NCI-H128 (cell line): ENCODE results near the gene ANKRD13A.
"Not testable (repeated sequence)": the region's sequence is repeated elsewhere in the genome, so short reads cannot be mapped to it uniquely, and the experiment has no call there.

Experiments
- DNase-seq: peaks from one replicate; lab custom pipeline; 2025; ENCODE audit not compliant: unreplicated experiment; lab: John Stamatoyannopoulos, UW

The ANKRD13A gene

GRCh38 chr12:109983432-109984142 lies 15.6 kb upstream of the ANKRD13A start:
- DNase-seq: no peak

DNA sequence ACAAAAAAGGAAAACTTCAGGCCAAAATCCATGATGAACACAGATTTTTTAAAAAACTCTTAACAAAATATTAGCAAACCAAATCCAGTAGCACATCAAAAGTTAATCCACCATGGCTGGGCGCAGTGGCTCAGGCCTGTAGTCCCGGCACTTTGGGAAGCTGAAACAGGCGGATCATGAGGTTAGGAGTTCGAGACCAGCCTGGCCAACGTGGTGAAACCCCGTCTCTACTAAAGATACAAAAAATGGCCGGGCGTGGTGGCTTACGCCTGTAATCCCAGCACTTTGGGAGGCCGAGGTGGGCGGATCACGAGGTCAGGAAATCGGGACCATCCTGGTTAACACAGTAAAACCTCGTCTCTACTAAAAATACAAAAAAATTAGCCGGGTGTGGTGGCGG lies 13.0 kb upstream of the ANKRD13A start:
- not testable (repeated sequence) for DNase-seq

DNA sequence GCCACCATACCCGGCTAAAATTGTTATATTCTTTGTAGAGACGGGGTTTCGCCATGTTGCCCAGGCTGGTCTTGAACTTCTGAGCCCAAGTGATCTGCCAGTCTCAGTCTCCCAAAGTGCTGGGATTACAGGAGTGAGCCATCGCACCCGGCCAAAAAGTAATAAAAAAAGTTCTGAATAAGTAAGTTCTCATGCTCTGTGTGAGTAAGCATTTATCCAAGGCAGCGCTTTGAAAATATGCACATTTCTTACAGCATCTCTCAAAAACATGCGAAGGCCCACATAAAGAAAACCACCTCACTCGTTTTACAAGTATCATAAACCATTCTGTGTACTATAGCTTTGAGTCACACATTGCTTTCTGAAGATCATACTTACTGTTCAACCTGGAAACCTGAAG lies 11.6 kb upstream of the ANKRD13A start:
- DNase-seq: no peak

GRCh38 chr12:109988274-109988673 lies 11.0 kb upstream of the ANKRD13A start:
- no peak for DNase-seq

- DNase-seq: no peak
Measured at GRCh38 chr12:109988903-109989302, 10.3 kb upstream of the ANKRD13A start.

DNA sequence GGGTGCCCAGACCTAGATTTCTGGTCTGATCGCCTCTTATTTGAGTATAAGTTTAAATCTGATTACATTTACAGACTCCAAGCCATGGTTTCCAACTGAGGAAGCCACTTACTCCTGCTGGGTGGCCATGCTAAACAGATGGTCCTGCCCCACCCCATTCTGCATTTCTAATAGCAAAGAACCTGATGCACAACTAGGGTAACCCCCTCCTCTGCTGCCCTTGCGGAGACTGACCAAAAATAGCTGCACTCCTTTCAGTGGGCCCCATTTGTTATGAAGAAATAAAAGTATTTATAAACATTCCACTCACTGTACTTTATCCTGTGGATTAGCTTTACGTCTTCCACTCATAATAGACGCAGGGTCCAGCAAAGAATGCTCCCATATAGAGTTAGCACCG lies 9.8 kb upstream of the ANKRD13A start:
- no peak for DNase-seq

GRCh38 chr12:109991586-109991985 lies 7.6 kb upstream of the ANKRD13A start:
- no peak for DNase-seq

DNA sequence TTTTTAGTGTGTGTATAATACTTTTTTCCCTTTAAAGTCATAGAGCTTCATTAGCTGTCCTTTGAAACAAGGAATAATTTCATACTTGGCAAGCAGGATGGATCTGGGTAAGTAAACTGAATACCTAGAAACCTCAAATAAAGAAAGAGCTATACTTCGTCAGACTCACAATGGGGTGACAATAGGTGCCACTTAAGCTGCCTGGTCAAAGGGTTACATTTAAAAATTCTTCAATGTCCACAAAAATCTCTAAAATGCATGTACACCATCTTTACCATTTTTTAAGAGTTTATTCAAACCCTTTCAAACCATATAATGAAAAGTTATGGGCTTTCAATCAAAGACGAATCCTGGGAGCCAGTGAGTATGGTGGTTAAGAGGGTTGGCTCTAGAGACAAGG lies 6.1 kb upstream of the ANKRD13A start:
- DNase-seq: no peak

DNA sequence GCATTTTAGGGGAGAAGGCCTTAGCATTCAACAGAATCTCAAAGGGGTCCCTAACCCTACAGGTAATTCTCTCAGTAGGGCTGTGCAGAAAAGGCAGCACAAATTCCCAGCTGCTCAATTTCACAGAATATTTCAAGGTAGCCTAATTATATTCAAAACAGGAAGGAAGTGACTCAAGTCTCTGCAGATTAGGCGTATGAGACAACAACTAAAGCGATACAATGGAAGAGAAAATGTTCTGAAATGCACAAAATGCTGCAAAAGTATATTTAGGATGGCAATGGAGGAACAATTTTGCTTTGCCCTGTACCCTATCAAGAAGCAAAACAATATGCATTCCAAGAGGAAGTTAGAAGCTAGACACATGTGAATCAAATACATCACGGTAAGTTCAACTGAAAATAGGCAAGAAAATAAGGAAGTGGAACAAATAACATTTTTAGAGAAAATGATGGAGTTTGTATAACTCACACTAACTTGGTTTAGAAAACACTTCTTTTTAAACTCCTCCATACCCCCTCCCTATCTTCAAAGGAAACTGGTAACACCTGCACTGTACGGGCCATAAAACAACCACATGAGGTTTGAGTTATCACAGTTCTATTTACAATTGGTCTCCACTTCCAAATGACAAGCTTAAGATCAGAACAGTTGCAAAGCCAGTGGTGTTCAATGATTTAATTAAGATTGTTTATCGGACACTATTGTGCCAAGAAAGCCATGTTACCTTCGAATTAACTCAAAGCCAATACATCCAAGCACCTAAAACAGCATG lies 4.6 kb upstream of the ANKRD13A start:
- DNase-seq: no peak

GRCh38 chr12:109995361-109995685 lies 3.9 kb upstream of the ANKRD13A start:
- no peak for DNase-seq

GRCh38 chr12:109995686-109996482 lies 3.3 kb upstream of the ANKRD13A start, which contains the start of gene GIT2:
Gene GIT2 (minus strand): TSS chr12:109996368. CDS start chr12:109996224, 144 bp downstream.
- DNase-seq: peak; percentile 89

- DNase-seq: no peak
Measured at GRCh38 chr12:109996483-109996853, 2.8 kb upstream of the ANKRD13A start.

DNA sequence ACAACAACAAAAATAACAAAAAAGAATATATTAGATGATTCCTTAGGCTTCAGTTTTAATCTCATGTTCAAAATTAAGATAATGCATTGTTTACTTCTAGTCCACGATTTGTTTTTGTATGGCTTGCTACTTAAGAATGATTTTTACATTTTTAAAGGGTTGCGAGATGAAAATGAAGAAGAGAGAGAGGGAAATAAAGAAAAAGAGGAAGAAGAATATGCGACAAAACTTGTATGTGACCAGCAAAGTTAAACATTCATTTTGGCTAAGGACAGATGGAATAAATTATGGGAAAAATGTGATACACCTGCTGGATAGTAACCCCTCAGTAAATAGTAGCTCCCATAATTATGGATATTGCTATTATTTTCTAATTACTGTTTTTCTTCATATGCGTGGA lies 1.8 kb upstream of the ANKRD13A start:
- DNase-seq: no peak

- DNase-seq: no peak
Measured at GRCh38 chr12:109998241-109998903, 858 bp upstream of the ANKRD13A start.

DNA sequence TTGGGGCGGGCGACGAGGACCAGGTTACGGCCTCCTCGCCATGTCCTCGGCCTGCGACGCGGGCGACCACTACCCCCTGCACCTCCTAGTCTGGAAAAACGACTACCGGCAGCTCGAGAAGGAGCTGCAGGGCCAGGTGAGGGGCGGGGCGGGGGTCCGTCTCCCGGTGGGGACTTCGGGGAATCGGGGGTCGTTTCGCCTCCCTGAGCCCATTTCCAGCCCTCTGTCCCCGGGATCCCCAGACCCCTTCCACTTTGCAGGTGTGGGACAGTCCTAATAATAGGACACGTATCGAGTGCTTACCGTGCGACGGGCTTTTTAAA lies 380 bp downstream of the ANKRD13A start:
- no peak for DNase-seq

GRCh38 chr12:109999983-110000505 lies 814 bp downstream of the ANKRD13A start:
- DNase-seq: no peak

DNA sequence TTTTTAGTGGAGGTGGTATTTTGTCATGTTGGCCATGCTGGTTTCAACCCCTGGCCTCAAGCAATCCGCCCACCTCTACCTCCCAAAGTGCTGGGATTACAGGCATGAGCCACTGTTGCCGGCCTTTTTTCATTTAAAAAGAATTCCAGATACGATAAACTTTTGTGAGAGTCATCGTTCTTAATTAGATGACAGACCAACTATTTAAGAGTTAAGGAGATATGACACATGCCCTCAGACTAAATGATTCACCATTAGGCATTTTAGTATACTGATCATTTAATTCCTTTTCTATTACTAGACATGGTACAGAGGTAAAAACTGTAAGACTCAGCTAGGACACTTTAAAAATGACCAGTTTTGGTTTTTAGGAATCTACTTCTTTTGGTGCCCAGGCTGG lies 2.4 kb downstream of the ANKRD13A start:
- no peak for DNase-seq

DNA sequence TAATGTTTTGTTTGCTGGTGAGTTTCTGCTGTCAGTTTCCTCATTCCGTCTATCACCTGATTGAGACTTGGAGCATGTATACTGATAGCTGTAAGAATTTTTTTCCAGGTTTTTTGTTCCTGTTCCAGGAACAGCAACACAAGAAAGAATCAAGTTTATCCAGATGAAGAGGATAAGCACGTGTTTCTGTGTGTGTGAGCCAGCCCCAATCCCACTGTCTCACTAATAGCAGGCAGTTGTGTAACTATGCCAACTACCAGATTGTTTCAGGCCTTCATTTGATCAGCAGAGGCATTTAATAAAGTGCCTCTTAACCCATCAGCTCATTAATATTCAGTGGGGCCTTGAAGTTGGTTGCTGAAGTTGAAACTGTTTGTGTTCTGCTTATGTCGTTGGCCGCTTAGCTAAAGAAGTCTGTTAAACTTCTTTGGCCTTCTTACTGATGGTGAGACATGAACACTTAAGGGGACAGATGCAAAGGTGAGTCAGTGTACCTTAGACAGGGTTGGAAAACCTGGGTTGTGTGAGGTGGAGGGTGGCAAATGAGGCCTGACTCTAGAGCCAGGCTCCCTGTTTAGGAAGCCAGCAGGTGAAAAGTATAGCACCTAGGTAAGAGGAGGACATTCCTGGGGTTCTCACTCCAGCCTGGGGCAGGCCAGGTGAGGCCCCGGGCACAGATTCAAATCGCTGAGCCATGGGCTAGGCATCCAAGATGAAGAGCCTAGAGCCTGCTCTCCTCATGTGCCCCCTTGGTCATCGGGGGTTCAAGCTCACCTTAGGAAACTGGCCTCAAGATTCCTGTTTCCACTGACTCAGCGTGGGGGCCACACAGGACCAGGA lies 3.7 kb downstream of the ANKRD13A start:
- no peak for DNase-seq

DNA sequence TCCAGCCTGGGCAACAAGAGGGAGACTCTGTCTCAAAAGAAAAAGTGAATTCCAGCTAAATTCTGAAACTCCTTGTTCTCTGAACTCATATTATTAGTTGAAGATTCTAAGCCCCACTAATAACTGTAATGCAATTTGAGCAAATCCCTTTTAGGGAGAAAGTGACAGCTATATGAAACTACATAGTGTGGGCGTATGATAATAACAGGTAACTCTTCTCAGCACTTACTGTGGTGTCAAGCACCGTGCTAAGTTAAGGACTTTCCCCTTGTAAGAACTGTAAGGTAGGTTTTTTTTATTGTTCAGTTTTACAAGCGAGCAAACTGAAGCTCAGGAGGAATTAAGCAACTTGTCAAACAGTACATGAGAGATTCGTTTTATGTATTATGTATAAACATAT lies 5.4 kb downstream of the ANKRD13A start:
- DNase-seq: no peak

DNA sequence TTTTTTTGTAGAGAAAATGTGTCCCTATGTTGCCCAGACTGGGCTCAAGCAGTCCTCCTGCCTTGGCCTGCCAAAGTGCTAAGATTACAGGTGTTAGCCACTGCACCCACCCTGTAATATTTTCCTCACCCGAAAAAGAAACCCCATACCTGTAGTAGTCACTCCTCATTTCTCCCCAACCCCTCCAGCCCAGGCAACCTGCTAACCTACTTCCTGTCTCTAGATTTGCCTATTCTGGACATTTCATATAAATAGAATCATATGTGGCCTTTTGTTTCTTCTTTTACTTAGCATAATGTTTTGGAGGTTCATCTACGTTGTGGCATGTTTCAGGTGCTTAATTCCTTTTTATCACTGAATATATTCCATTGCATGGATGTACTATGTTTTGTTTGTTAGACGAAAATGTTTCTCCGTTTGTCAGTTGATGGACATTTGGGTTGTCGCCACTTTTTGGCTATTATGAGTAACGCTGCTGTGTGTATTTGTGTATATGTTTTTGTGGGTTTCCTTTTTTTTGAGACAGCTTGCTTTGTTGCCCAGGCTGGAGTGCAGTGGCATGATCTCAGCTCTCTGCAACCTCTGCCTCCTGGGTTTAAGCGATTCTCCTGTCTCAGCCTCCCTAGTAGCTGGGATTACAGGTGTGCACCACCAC lies 6.2 kb downstream of the ANKRD13A start:
- no peak for DNase-seq
